Spinal cord (tissue), 10 donors: ENCODE data around the gene IP6K1. TPM values are rescaled to one million over a fixed set of nuclear protein-coding genes. Genes with fewer than 3 reads are reported as not detected.
"Not testable (repeated sequence)": the region's sequence is repeated elsewhere in the genome, so short reads cannot be mapped to it uniquely, and the experiment has no call there.

ENCODE experiments used
- DNase-seq, 6 donors: peaks; one replicate each; pipeline versions ENCODE4 v3.0.0 to v3.0.0-alpha.2; 2013 to 2015; ENCODE audit warnings: low spot score in 6 of 6, low read depth in 4 of 6
- H3K27ac ChIP-seq: one replicate; pipeline ENCODE4 v1.5.1; 2013; ENCODE audit warnings: low read depth, low read length, control low read depth
- H3K27me3 ChIP-seq: one replicate; pipeline ENCODE4 v1.6.1; 2013; ENCODE audit warnings: low read length; ENCODE audit not compliant: control insufficient read depth, insufficient read depth
- H3K36me3 ChIP-seq: one replicate; pipeline ENCODE4 v1.6.1; 2013; ENCODE audit warnings: low read length; ENCODE audit not compliant: control insufficient read depth, insufficient read depth
- H3K4me1 ChIP-seq: one replicate; pipeline ENCODE4 v1.6.1; 2013; ENCODE audit warnings: low read length; ENCODE audit not compliant: control insufficient read depth, insufficient read depth
- H3K4me3 ChIP-seq: one replicate; pipeline ENCODE4 v1.5.1; 2013; ENCODE audit warnings: low read depth, low read length, control low read depth
- H3K9me3 ChIP-seq: one replicate; pipeline ENCODE4 v1.6.1; 2013; ENCODE audit warnings: low read length; ENCODE audit not compliant: control insufficient read depth, insufficient read depth
- WGBS: methylation state at CpG from one replicate; pipeline ENCODE4 v1.1.5; 2013; ENCODE audit warnings: missing lambda C conversion rate; ENCODE audit not compliant: insufficient coverage; 5-methylcytosine and 5-hydroxymethylcytosine counted together
- polyA plus RNA-seq, 2 donors: library from polyadenylated mRNA; unstranded; fragments of 120-200 nt; gene quantifications; one replicate each; pipeline ENCODE4 v1.2.1, GENCODE V29; 2013; ENCODE audit not compliant: insufficient read length in 2 of 2
- total RNA-seq, 2 donors: library from RNA; depleted of rRNA in 1 of 2; stranded (reverse); fragments of 120-200 nt in 1 of 2; fragments of >200 nt in 1 of 2; gene quantifications; one replicate each; pipeline versions ENCODE4 v1.2.3 to v1.2.4, GENCODE V29; 2013 to 2014
- donor health status: healthy.

The IP6K1 gene
- total and polyA plus RNA-seq, 4 donors: 30.2 to 65.9 (median 52.4) TPM

- H3K36me3 ChIP-seq: peaks cover 36% of the 10 kb centered on the region
- no peaks in the 10 kb centered on the region for H3K9me3 ChIP-seq
- H3K4me1 ChIP-seq: peaks cover 31% of the 10 kb centered on the region
- peak overlapping the region; percentile 98 for H3K27ac ChIP-seq
- H3K27me3 ChIP-seq: no peaks in the 10 kb centered on the region
- under 1% methylated on average over 47 of the region's 50 CpGs for WGBS
- peak in 2 of 6 donors; percentile 38 to 53 for DNase-seq
- H3K4me3 ChIP-seq: peak overlapping the region; percentile 89
Measured at GRCh38 chr3:49785565-49786356, 581 bp downstream of the IP6K1 start.

GRCh38 chr3:49782277-49782676 is 4.1 kb downstream of the IP6K1 start:
- H3K36me3 ChIP-seq: peaks cover 52% of the 10 kb centered on the region
- H3K4me1 ChIP-seq: peaks cover 36% of the 10 kb centered on the region
- 95% methylated on average over 9 of the region's 9 CpGs for WGBS
- not testable (repeated sequence) for DNase-seq, H3K4me3 ChIP-seq, H3K9me3 ChIP-seq, H3K27ac ChIP-seq, H3K27me3 ChIP-seq

- peaks cover 29% of the 10 kb centered on the region for H3K4me1 ChIP-seq
- no peaks in the 10 kb centered on the region for H3K27me3 ChIP-seq
- 88% methylated on average over 2 of the region's 5 CpGs for WGBS
- no peak overlapping the region for H3K4me3 ChIP-seq
- DNase-seq: no peak
- no peak overlapping the region for H3K27ac ChIP-seq
- H3K9me3 ChIP-seq: no peaks in the 10 kb centered on the region
- H3K36me3 ChIP-seq: peaks cover 57% of the 10 kb centered on the region
Measured at GRCh38 chr3:49781415-49782199, 4.7 kb downstream of the IP6K1 start.

DNA sequence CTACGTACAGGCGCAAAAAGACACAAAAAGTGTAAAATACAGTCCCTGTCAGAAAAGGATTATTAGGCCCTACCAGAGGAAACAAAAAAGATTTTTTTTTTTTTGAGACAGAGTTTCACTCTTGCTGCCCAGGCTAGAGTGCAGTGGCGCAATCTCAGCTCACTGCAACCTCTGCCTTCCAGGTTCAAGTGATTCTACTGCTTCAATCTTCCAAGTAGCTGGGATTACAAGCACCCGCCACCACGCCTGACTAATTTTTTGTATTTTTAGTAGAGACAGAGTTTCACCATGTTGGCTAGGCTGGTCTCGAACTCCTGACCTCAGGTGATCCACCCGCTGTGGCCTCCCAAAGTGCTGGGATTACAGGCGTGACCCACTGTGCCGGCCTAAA is 5.4 kb downstream of the IP6K1 start:
- Histone ChIP-seq H3K36me3 (peaks cover 60% of the 10 kb centered on the region), H3K27ac (peak overlapping the region; percentile 6)
- WGBS: 93% methylated on average over 2 of the region's 9 CpGs

GRCh38 chr3:49780080-49780974 is 6.0 kb downstream of the IP6K1 start:
- Histone ChIP-seq H3K27me3 (no peaks in the 10 kb centered on the region), H3K9me3 (no peaks in the 10 kb centered on the region), H3K36me3 (peaks cover 63% of the 10 kb centered on the region), H3K4me3 (no peak overlapping the region), H3K27ac (peak overlapping the region; percentile 6), H3K4me1 (peaks cover 31% of the 10 kb centered on the region)
- WGBS: 65% methylated on average over 2 of the region's 4 CpGs
- DNase-seq: peak in 1 of 6 donors; percentile 26

More for the DNA sequence above, 5.4 kb downstream of the IP6K1 start:
- not testable (repeated sequence) for H3K4me3 ChIP-seq, DNase-seq, H3K9me3 ChIP-seq, H3K27me3 ChIP-seq
- H3K4me1 ChIP-seq: peaks cover 31% of the 10 kb centered on the region

DNA sequence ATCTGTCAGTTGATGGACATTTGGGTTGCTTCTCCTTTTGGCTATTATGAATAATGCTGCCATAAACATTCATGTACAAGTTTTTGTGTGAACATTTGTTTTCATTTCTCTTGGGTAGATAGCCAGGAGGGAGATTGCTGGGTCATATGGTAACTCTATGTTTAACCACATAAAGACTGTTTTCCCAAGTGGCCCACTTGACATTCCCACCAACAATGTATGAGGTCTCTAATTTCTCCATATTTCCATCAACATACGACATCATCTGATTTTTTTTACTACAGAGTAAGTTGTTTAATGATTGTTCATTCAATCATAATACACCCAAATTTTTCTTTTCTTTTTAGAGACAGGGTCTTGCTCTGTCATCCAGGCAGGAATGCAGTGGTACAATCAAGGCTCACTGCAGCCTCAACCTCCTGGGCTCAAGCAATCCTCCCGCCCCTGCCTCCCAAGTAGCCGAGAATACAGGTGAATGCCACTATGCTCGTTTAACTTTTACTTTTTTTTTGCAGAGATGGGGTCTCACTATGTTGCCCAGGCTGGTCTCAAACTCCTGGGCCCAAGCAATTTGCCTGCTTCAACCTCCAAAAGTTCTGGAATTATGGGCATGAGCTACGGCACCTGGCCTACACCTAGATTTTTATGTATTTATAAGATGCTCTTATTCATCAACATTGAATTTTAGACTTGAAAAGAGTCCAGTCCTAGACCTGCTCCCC is 6.8 kb downstream of the IP6K1 start:
- no peaks in the 10 kb centered on the region for H3K9me3 ChIP-seq
- no peak overlapping the region for H3K27ac ChIP-seq
- DNase-seq: no peak
- H3K4me3 ChIP-seq: no peak overlapping the region
- H3K27me3 ChIP-seq: no peaks in the 10 kb centered on the region
- peaks cover 57% of the 10 kb centered on the region for H3K36me3 ChIP-seq
- H3K4me1 ChIP-seq: peaks cover 25% of the 10 kb centered on the region
- 100% methylated on average over 1 of the region's 5 CpGs for WGBS

- H3K27me3 ChIP-seq, H3K9me3 ChIP-seq, DNase-seq, H3K4me3 ChIP-seq, H3K27ac ChIP-seq: not testable (repeated sequence)
- Histone ChIP-seq H3K36me3 (peaks cover 33% of the 10 kb centered on the region), H3K4me1 (peaks cover 15% of the 10 kb centered on the region)
- 100% methylated on average over 6 of the region's 8 CpGs for WGBS
Measured at GRCh38 chr3:49776101-49776500, 10.2 kb downstream of the IP6K1 start.

DNA sequence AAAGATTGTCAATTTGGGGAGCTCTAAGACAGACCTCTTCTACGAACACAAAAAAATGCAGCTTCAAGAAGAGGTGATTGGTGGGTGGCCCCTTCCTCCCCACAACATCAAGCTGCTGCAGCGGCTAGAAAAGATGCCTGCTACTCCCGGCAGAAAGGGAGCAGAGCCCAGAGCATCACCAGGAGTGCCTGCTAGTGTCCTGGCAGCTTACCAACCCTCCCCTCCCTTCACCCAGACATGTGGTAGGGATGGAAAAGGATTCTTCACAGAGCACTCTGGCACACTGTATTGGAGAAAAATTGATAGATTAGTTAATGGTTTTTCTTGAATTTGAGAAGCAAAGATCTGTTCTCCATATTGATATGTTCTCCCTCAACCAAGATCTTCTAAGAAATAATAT is 10.8 kb downstream of the IP6K1 start:
- Histone ChIP-seq H3K27ac (no peak overlapping the region), H3K27me3 (no peaks in the 10 kb centered on the region), H3K4me3 (no peak overlapping the region), H3K36me3 (peaks cover 31% of the 10 kb centered on the region), H3K9me3 (no peaks in the 10 kb centered on the region), H3K4me1 (peaks cover 10% of the 10 kb centered on the region)
- peak in 2 of 6 donors; percentile 63 to 72 for DNase-seq
- 0% methylated on average over 1 of the region's 3 CpGs for WGBS

GRCh38 chr3:49772703-49773102 is 13.6 kb downstream of the IP6K1 start:
- H3K4me1 ChIP-seq: peaks cover 7% of the 10 kb centered on the region
- no peaks in the 10 kb centered on the region for H3K9me3 ChIP-seq
- H3K4me3 ChIP-seq: no peak overlapping the region
- peaks cover 19% of the 10 kb centered on the region for H3K36me3 ChIP-seq
- no peak for DNase-seq
- no peak overlapping the region for H3K27ac ChIP-seq
- no peaks in the 10 kb centered on the region for H3K27me3 ChIP-seq
- WGBS: 100% methylated on average over 2 of the region's 2 CpGs
